Astrocyte (in vitro differentiated cells and primary cell): Measurements from ENCODE around the gene DAAM2. TPM values are rescaled to one million over a fixed set of nuclear protein-coding genes. Genes with fewer than 3 reads are reported as not detected.
A peak's percentile ranks its signal among the peaks of the same experiment; 100 is the strongest.

Source experiments
- DNase-seq: peaks from one replicate; pipeline ENCODE4 v3.0.0-alpha.2; 2010; ENCODE audit warnings: low read depth
- FAIRE-seq: peaks from 2 replicates; lab custom pipeline; 2011; peaks lifted over from hg19 to GRCh38; lab: Jason Lieb, UNC
- H2AFZ ChIP-seq: 2 replicates; pipeline ENCODE4 v1.6.0; 2012; ENCODE audit warnings: low read depth, low read length, inconsistent platforms
- H3K27ac ChIP-seq: 2 replicates; pipeline ENCODE4 v1.5.1; 2011; ENCODE audit warnings: low read depth, low read length, inconsistent platforms
- H3K27me3 ChIP-seq: 2 replicates; pipeline ENCODE4 v1.6.0; 2011; ENCODE audit warnings: low read length, inconsistent platforms; ENCODE audit not compliant: insufficient read depth
- H3K36me3 ChIP-seq: 2 replicates; pipeline ENCODE4 v1.5.1; 2011; ENCODE audit warnings: low read length, inconsistent platforms; ENCODE audit not compliant: insufficient read depth
- H3K4me1 ChIP-seq: 2 replicates; pipeline ENCODE4 v1.5.1; 2011; ENCODE audit warnings: low read length, inconsistent platforms; ENCODE audit not compliant: insufficient read depth
- H3K4me2 ChIP-seq: 2 replicates; pipeline ENCODE4 v1.6.0; 2012; ENCODE audit warnings: low read length, inconsistent platforms
- H3K4me3 ChIP-seq: 2 replicates; pipeline ENCODE4 v1.5.1; 2011; ENCODE audit warnings: low read depth, mild to moderate bottlenecking, low read length, inconsistent platforms; ENCODE audit not compliant: insufficient read depth
- H3K79me2 ChIP-seq: 2 replicates; pipeline ENCODE4 v1.6.0; 2012; ENCODE audit warnings: mild to moderate bottlenecking, low read length, inconsistent platforms; ENCODE audit not compliant: insufficient read depth
- H3K9ac ChIP-seq: 2 replicates; pipeline ENCODE4 v1.6.0; 2012; ENCODE audit warnings: mild to moderate bottlenecking, low read length, inconsistent platforms
- H3K9me3 ChIP-seq: 2 replicates; pipeline ENCODE4 v1.5.1; 2012; ENCODE audit warnings: low read depth, mild to moderate bottlenecking, low read length, inconsistent platforms; ENCODE audit not compliant: insufficient read depth
- H4K20me1 ChIP-seq: 2 replicates; pipeline ENCODE4 v1.6.0; 2012; ENCODE audit warnings: low read length, inconsistent platforms; ENCODE audit not compliant: insufficient read depth
- H3K27ac Mint-ChIP-seq: one replicate; pipeline ENCODE4 v1.8.0; 2021; ENCODE audit warnings: mild to moderate bottlenecking, mixed read lengths; ENCODE audit not compliant: unreplicated experiment
- H3K27me3 Mint-ChIP-seq: one replicate; pipeline ENCODE4 v1.8.0; 2021; ENCODE audit warnings: low read depth, mixed read lengths; ENCODE audit not compliant: unreplicated experiment
- H3K36me3 Mint-ChIP-seq: one replicate; pipeline ENCODE4 v1.8.0; 2021; ENCODE audit warnings: low read depth, mixed read lengths; ENCODE audit not compliant: unreplicated experiment
- H3K4me1 Mint-ChIP-seq: one replicate; pipeline ENCODE4 v1.8.0; 2021; ENCODE audit warnings: low read depth, mixed read lengths; ENCODE audit not compliant: unreplicated experiment
- H3K4me3 Mint-ChIP-seq: one replicate; pipeline ENCODE4 v1.8.0; 2021; ENCODE audit warnings: mild to moderate bottlenecking, moderate library complexity, mixed read lengths; ENCODE audit not compliant: unreplicated experiment
- H3K9me3 Mint-ChIP-seq: one replicate; pipeline ENCODE4 v1.8.0; 2021; ENCODE audit warnings: mild to moderate bottlenecking, mixed read lengths; ENCODE audit not compliant: unreplicated experiment
- CTCF ChIP-seq: IDR thresholded peaks from 2 replicates; pipeline ENCODE4 v1.5.1; 2011; ENCODE audit warnings: low read depth, mild to moderate bottlenecking, inconsistent platforms, low read length, moderate library complexity; ENCODE audit not compliant: insufficient read depth
- EZH2 ChIP-seq: IDR thresholded peaks from 2 replicates; pipeline ENCODE4 v1.6.1; 2012; ENCODE audit warnings: mild to moderate bottlenecking, low read length, inconsistent platforms; ENCODE audit not compliant: insufficient read depth
- total RNA-seq: library from RNA; stranded (reverse); gene quantifications from 2 replicates; pipeline ENCODE4 v1.2.1, GENCODE V29; 2021

The DAAM2 gene
- total RNA-seq, 1 donor from 2014 or later: 38.4 TPM

DNA sequence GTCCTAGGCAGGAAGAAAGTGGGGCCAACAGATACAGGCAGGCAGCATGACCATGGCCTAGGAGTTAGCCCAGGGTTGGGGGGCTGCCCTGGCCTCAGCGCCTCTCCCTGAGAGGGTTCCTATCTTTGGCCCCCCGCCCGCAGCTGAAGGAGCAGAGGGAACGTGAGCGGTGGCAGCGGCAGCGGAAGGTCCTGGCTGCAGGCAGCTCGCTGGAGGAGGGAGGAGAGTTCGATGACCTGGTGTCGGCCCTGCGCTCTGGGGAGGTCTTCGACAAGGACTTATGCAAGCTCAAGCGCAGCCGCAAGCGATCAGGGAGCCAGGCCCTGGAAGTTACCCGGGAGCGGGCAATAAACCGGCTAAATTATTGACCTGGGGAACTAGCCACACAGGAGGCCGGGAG lies 109.5 kb downstream of the DAAM2 start:
- no peak overlapping the region for H3K4me2 ChIP-seq
- Mint-ChIP-seq H3K27me3 (no peaks in the 10 kb centered on the region), H3K9me3 (no peaks in the 10 kb centered on the region), H3K4me3 (no peak overlapping the region), H3K4me1 (no peaks in the 10 kb centered on the region), H3K36me3 (peaks cover 52% of the 10 kb centered on the region), H3K27ac (peak overlapping the region; percentile 26)
- H3K27me3 ChIP-seq: no peaks in the 10 kb centered on the region
- H3K4me1 ChIP-seq: no peaks in the 10 kb centered on the region
- no peaks in the 10 kb centered on the region for H3K9me3 ChIP-seq
- H2AFZ ChIP-seq: no peak overlapping the region
- TF ChIP-seq EZH2: no peak
- no peak for TF ChIP-seq CTCF
- no peak overlapping the region for H3K9ac ChIP-seq
- no peaks in the 10 kb centered on the region for H4K20me1 ChIP-seq
- FAIRE-seq (no peak), DNase-seq (no peak)
- H3K36me3 ChIP-seq: peaks cover 7% of the 10 kb centered on the region
- no peak overlapping the region for H3K27ac ChIP-seq
- H3K79me2 ChIP-seq: no peaks in the 10 kb centered on the region
- H3K4me3 ChIP-seq: no peak overlapping the region

GRCh38 chr6:39902136-39902535 lies 110.0 kb downstream of the DAAM2 start:
- Histone ChIP-seq H3K9ac (no peak overlapping the region), H3K79me2 (no peaks in the 10 kb centered on the region), H3K27me3 (no peaks in the 10 kb centered on the region), H3K4me3 (no peak overlapping the region), H3K4me1 (no peaks in the 10 kb centered on the region), H3K27ac (no peak overlapping the region), H3K4me2 (no peak overlapping the region), H3K36me3 (peaks cover 7% of the 10 kb centered on the region), H2AFZ (no peak overlapping the region), H3K9me3 (no peaks in the 10 kb centered on the region), H4K20me1 (no peaks in the 10 kb centered on the region)
- Mint-ChIP-seq H3K27me3 (no peaks in the 10 kb centered on the region), H3K36me3 (peaks cover 53% of the 10 kb centered on the region), H3K27ac (no peak overlapping the region), H3K4me3 (no peak overlapping the region), H3K4me1 (no peaks in the 10 kb centered on the region), H3K9me3 (no peaks in the 10 kb centered on the region)
- FAIRE-seq: no peak
- DNase-seq: no peak
- TF ChIP-seq EZH2 (no peak), CTCF (no peak)

GRCh38 chr6:39902786-39903465 lies 110.8 kb downstream of the DAAM2 start:
- no peak overlapping the region for H3K4me2 ChIP-seq
- no peaks in the 10 kb centered on the region for H3K9me3 ChIP-seq
- Mint-ChIP-seq H3K4me3 (no peak overlapping the region), H3K27me3 (no peaks in the 10 kb centered on the region), H3K36me3 (peaks cover 55% of the 10 kb centered on the region), H3K27ac (no peak overlapping the region), H3K4me1 (no peaks in the 10 kb centered on the region), H3K9me3 (no peaks in the 10 kb centered on the region)
- H3K27ac ChIP-seq: no peak overlapping the region
- DNase-seq (no peak), FAIRE-seq (no peak)
- H3K9ac ChIP-seq: no peak overlapping the region
- no peaks in the 10 kb centered on the region for H3K79me2 ChIP-seq
- H3K36me3 ChIP-seq: peaks cover 7% of the 10 kb centered on the region
- H2AFZ ChIP-seq: no peak overlapping the region
- H3K4me1 ChIP-seq: no peaks in the 10 kb centered on the region
- no peak overlapping the region for H3K4me3 ChIP-seq
- no peaks in the 10 kb centered on the region for H3K27me3 ChIP-seq
- H4K20me1 ChIP-seq: no peaks in the 10 kb centered on the region
- no peak for TF ChIP-seq EZH2
- TF ChIP-seq CTCF: no peak
